MM.1S (cell line): ENCODE measurements around the gene RPS6KA2.

Experiments
- DNase-seq: peaks from one replicate; pipeline ENCODE4 v3.0.0-alpha.2; 2015
- H2AFZ ChIP-seq: fragments of 300-600 bp; sonication (generic); 2 replicates; pipeline ENCODE4 v1.6.0; 2016; ENCODE audit warnings: antibody characterized with exemption, low read length
- H3F3A ChIP-seq: fragments of 300-600 bp; sonication (generic); 2 replicates; pipeline ENCODE4 v1.6.1; 2016; ENCODE audit warnings: mild to moderate bottlenecking, antibody characterized with exemption, low read length, moderate library complexity, mixed read lengths; ENCODE audit not compliant: insufficient read depth
- H3K27ac ChIP-seq: fragments of 300-600 bp; sonication (generic); 2 replicates; pipeline ENCODE4 v1.5.1; 2016; ENCODE audit warnings: mild to moderate bottlenecking, low read length
- H3K27me3 ChIP-seq: fragments of 300-600 bp; sonication (generic); replicated peaks from 2 replicates; pipeline ENCODE4 v1.6.0; 2016; ENCODE audit warnings: low read length; ENCODE audit not compliant: insufficient read depth
- H3K36me3 ChIP-seq: fragments of 300-600 bp; sonication (generic); replicated peaks from 2 replicates; pipeline ENCODE4 v1.6.1; 2016; ENCODE audit warnings: mild to moderate bottlenecking, low read length, mixed read lengths; ENCODE audit not compliant: insufficient read depth
- H3K4me1 ChIP-seq: fragments of 300-600 bp; sonication (generic); 2 replicates; pipeline ENCODE4 v1.6.1; 2016; ENCODE audit warnings: low read length, mixed read lengths
- H3K4me2 ChIP-seq: fragments of 300-600 bp; sonication (generic); 2 replicates; pipeline ENCODE4 v1.6.0; 2016; ENCODE audit warnings: low read depth, low read length
- H3K4me3 ChIP-seq: fragments of 300-600 bp; sonication (generic); 2 replicates; pipeline ENCODE4 v1.5.1; 2016; ENCODE audit warnings: low read length, mixed read lengths
- H3K79me2 ChIP-seq: fragments of 300-600 bp; sonication (generic); 2 replicates; pipeline ENCODE4 v1.6.1; 2016; ENCODE audit warnings: mixed run types, low read length, mixed read lengths
- H3K9ac ChIP-seq: fragments of 300-600 bp; sonication (generic); 2 replicates; pipeline ENCODE4 v1.6.1; 2016; ENCODE audit warnings: low read length, mixed read lengths
- H3K9me2 ChIP-seq: fragments of 300-600 bp; sonication (generic); replicated peaks from 2 replicates; pipeline ENCODE4 v1.6.1; 2016; ENCODE audit warnings: mild to moderate bottlenecking, low read length, mixed read lengths; ENCODE audit not compliant: insufficient read depth
- H3K9me3 ChIP-seq: fragments of 300-600 bp; sonication (generic); replicated peaks from 2 replicates; pipeline ENCODE4 v1.6.1; 2016; ENCODE audit warnings: mild to moderate bottlenecking, low read length, mixed read lengths; ENCODE audit not compliant: insufficient read depth
- H4K20me1 ChIP-seq: fragments of 300-600 bp; sonication (generic); 2 replicates; pipeline ENCODE4 v1.6.1; 2016; ENCODE audit warnings: mild to moderate bottlenecking, low read length, moderate library complexity, mixed read lengths; ENCODE audit not compliant: insufficient read depth
- EZH2 ChIP-seq: fragments of 300-600 bp; sonication (generic); optimal IDR thresholded peaks from 2 replicates; pipeline ENCODE3; 2017; ENCODE audit warnings: low read depth, mild to moderate bottlenecking, antibody characterized with exemption, low read length, mixed read lengths
- EZH2phosphoT487 ChIP-seq: fragments of 300-600 bp; sonication (generic); IDR thresholded peaks from 2 replicates; pipeline ENCODE4 v1.6.1; 2018; ENCODE audit warnings: antibody characterized with exemption, low read length
- TF ChIP-seq, protein P1 (sequence below): fragments of 300-600 bp; sonication (generic); IDR thresholded peaks from 2 replicates; pipeline ENCODE4 v1.5.1; 2016; ENCODE audit warnings: antibody characterized with exemption, low read length, mixed read lengths

The RPS6KA2 gene

DNA sequence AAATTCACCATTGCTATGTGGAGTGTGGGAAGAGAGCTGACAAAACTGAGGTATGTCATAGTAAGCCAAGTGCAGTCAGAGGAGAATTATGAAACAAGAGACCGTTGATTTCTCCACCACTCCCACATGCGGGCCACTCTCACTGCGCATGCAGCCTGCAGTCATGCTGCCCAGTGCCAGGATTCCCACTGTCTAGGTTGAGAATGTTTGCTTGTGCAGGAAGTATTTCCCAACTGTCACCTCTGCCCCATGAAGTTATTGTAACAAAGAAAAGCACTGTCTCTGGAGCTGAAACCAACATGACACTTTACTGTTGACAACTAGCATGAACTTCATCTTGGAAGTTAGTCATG, 266.0 kb downstream of the RPS6KA2 start:
- H3K79me2 ChIP-seq, result no peaks in the 10 kb centered on the region
- no peak overlapping the region for H3K27ac ChIP-seq
- H4K20me1 ChIP-seq, result no peaks in the 10 kb centered on the region
- H3K9ac ChIP-seq, result no peak overlapping the region
- H3K9me2 ChIP-seq, result no peaks in the 10 kb centered on the region
- H3F3A ChIP-seq, result peaks cover 13% of the 10 kb centered on the region; the same call in 1 of the 2 replicates
- H3K36me3 ChIP-seq, result no peaks in the 10 kb centered on the region
- H2AFZ ChIP-seq, result no peak overlapping the region
- H3K27me3 ChIP-seq, result no peaks in the 10 kb centered on the region
- H3K4me3 ChIP-seq, result no peak overlapping the region
- TF ChIP-seq EZH2phosphoT487 (no peak), EZH2 (no peak)
- TF ChIP-seq, protein P1, sequence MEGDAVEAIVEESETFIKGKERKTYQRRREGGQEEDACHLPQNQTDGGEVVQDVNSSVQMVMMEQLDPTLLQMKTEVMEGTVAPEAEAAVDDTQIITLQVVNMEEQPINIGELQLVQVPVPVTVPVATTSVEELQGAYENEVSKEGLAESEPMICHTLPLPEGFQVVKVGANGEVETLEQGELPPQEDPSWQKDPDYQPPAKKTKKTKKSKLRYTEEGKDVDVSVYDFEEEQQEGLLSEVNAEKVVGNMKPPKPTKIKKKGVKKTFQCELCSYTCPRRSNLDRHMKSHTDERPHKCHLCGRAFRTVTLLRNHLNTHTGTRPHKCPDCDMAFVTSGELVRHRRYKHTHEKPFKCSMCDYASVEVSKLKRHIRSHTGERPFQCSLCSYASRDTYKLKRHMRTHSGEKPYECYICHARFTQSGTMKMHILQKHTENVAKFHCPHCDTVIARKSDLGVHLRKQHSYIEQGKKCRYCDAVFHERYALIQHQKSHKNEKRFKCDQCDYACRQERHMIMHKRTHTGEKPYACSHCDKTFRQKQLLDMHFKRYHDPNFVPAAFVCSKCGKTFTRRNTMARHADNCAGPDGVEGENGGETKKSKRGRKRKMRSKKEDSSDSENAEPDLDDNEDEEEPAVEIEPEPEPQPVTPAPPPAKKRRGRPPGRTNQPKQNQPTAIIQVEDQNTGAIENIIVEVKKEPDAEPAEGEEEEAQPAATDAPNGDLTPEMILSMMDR, result no peak
- peaks cover 15% of the 10 kb centered on the region for H3K4me1 ChIP-seq
- no peak overlapping the region for H3K4me2 ChIP-seq
- DNase-seq, result no peak
- no peaks in the 10 kb centered on the region for H3K9me3 ChIP-seq

GRCh38 chr6:166360243-166361076, 266.6 kb downstream of the RPS6KA2 start:
- Histone ChIP-seq H2AFZ (no peak overlapping the region), H3K36me3 (no peaks in the 10 kb centered on the region)
- DNase-seq, result no peak

More at GRCh38 chr6:166360243-166361076, 266.6 kb downstream of the RPS6KA2 start:
- H3K9ac ChIP-seq, result no peak overlapping the region
- peaks cover 9% of the 10 kb centered on the region for H3K4me1 ChIP-seq
- H4K20me1 ChIP-seq, result no peaks in the 10 kb centered on the region
- no peak overlapping the region for H3K4me3 ChIP-seq
- no peak overlapping the region for H3K4me2 ChIP-seq
- H3F3A ChIP-seq, result peaks cover 7% of the 10 kb centered on the region; the same call in 1 of the 2 replicates
- no peaks in the 10 kb centered on the region for H3K9me3 ChIP-seq
- H3K9me2 ChIP-seq, result no peaks in the 10 kb centered on the region
- H3K79me2 ChIP-seq, result no peaks in the 10 kb centered on the region
- TF ChIP-seq EZH2phosphoT487, result no peak
- no peak overlapping the region for H3K27ac ChIP-seq
- no peaks in the 10 kb centered on the region for H3K27me3 ChIP-seq
